ENCODE data around the gene LAMTOR5. TPM values are rescaled to one million over a fixed set of nuclear protein-coding genes. Genes with fewer than 3 reads are reported as not detected.

The LAMTOR5 gene
- total and polyA plus RNA-seq, 2 donors, result 22.1 to 209 TPM

DNA sequence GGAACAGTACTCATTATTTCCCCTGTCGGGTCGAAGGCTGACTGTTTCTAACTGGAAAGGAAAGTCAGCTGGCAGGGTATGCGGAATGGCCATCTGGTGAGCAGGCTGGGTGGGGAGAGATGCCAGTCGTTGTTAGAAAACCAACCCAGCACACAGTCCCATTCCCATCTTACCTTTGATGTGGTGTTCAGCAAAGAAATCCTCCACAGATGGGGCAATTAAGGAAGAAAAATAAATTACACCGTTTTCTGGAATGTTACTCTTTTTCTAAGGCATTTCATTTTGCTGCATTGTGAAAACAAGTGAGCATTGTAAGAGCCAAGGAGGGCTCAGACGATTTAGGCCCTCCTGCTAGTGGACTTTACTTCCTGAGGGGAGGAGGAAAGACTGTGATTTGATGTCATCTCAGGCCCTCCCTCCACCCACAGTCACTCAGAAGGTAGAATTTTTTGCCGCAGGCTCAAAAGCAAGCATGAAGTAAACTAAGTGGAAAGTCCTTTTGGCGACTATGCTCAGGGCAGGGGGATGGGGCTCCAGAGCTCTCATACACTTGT is 16.7 kb downstream of the LAMTOR5 start, which contains the start of gene SLC16A4:
Gene SLC16A4, minus strand, starts transcription at position 335 of the 554 bp plus-strand sequence. CDS start 1,703 bp downstream, outside the sequence.
- DNase-seq (ENCODE audit: extremely low spot score), result no peak
- WGBS, result 24% methylated on average over 8 of the region's 8 CpGs
- Histone ChIP-seq H3K4me3 (ENCODE audit: low read depth, low read length) (peak within 1 kb of the TSS; percentile 2), H3K27ac (ENCODE audit: low read depth) (no peak within 1 kb of the TSS), H3K36me3 (ENCODE audit: insufficient read depth) (no peaks in the 10 kb centered on the region), H3K4me1 (ENCODE audit: insufficient read depth) (no peaks in the 10 kb centered on the region)

DNA sequence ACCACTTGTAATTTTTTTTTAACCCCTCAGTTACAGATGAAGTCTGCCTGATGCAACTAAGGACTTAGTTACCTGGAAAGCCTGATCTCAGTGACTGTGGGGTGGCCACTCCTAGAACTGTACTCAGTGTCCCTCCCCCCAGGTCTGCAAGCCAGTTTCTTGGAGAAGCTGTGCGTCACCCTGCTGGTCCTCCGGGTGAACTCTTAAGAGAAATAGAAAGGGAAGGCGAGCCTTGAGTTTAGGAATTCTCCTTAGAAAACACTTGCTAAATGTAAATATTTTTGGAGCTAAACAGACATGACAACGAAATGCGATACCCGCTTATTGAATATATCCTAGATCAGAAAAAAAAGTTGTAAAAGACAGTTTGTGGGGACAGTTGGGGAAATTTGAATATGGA is 17.4 kb downstream of the LAMTOR5 start:
- Histone ChIP-seq H3K36me3 (ENCODE audit: insufficient read depth) (no peaks in the 10 kb centered on the region), H3K27ac (ENCODE audit: low read depth) (no peak overlapping the region), H3K4me1 (ENCODE audit: insufficient read depth) (no peaks in the 10 kb centered on the region), H3K4me3 (ENCODE audit: low read depth, low read length) (no peak overlapping the region)
- 49% methylated on average over 6 of the region's 6 CpGs for WGBS
- no peak for DNase-seq (ENCODE audit: extremely low spot score)

DNA sequence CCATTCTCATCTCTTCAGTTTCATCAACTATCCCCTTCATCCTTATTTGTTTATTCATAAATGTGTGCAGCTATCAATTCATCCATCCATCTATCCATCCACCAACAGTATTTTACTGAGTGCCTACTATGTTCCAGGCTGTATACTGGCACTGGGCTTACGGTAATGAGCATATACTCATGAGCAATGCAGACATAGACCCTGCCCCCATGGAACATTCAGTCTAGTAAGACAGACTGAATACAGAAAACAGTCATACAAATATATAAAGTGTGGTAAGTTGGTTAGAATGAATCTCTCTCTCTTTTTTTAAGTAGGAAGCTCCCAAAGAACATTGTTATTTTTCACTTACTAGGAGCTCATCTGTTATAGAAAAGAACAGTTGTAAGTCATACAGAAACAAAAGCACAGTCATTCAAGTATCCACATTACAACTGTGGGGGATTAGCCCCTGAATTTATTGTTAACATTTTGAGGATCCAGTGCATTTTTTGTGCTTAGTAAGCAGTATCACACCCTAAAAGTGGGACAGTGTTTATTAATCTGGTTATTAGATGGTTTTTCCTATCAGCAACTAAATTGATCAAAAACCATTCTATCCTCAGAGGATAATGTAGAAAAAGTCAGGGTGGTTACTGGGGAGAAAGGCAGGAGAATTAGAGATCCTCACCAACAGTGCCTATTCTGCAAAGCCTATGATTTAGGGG is 20.3 kb downstream of the LAMTOR5 start:
- Histone ChIP-seq H3K27ac (ENCODE audit: low read depth) (no peak overlapping the region), H3K36me3 (ENCODE audit: insufficient read depth) (no peaks in the 10 kb centered on the region), H3K4me3 (ENCODE audit: low read depth, low read length) (no peak overlapping the region), H3K4me1 (ENCODE audit: insufficient read depth) (no peaks in the 10 kb centered on the region)
- no peak for DNase-seq (ENCODE audit: extremely low spot score)
- whole genome bisulfite sequencing, result 100% methylated on average over 1 of the region's 1 CpG

DNA sequence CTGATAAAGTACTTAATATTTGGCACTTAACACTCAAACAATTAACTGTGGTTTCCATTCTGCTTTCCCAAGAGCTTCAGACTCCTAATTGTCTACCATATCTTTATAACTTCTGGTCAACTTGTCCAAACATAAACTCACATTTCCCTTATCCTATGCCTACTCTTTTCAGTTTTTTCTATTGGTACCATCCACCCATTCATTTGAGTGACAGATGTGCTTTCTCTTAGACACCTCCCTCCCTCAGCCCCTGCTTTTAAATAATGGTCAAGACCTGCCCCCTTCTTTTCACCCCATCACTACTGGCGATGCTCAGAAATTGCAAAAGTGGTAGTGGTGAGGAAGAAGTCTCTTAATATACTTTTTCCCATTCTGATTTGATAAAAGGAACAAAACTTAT is 22.1 kb downstream of the LAMTOR5 start:
- Histone ChIP-seq H3K4me3 (ENCODE audit: low read depth, low read length) (no peak overlapping the region), H3K27ac (ENCODE audit: low read depth) (no peak overlapping the region), H3K36me3 (ENCODE audit: insufficient read depth) (no peaks in the 10 kb centered on the region), H3K4me1 (ENCODE audit: insufficient read depth) (no peaks in the 10 kb centered on the region)
- WGBS, result 98% methylated on average over 1 of the region's 1 CpG
- no peak for DNase-seq (ENCODE audit: extremely low spot score)

DNA sequence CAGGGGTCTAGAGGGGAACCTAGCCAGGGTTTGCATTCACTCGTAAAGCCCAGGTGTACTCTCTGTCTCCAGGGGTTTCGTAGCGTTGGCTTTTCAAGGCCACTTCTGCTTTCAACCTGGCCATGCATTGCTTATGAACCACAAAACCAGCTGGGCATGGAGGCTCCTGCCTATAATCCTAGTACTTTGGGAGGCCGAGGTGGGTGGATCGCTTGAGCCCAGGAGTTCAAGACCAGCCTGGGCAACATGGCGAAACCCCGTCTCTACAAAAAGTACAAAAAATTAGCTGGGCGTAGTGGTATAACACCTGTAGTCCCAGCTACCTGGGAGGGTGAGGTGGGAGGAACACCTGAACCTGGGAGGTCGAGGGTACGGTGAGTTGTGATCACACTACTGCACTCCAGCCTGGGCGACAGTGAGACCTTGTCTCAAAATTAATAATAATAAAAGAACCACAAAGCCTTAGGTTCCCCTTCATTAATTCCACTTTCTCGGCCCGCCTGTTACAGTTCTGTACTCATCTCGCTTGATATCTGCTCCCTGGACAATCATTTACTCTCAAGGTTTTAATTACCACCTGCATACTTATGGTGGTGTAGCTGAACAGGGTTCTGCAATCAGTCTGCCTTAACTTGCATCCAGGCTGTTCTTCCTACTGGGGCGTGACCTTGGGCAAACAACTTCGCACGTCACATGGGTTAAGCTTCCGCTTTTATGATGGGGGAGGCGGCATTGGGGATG is 22.7 kb downstream of the LAMTOR5 start:
- no peak overlapping the region for H3K27ac ChIP-seq (ENCODE audit: low read depth)
- WGBS, result 94% methylated on average over 19 of the region's 19 CpGs
- H3K36me3 ChIP-seq (ENCODE audit: insufficient read depth), result no peaks in the 10 kb centered on the region
- DNase-seq (ENCODE audit: extremely low spot score), result no peak
- H3K4me3 ChIP-seq (ENCODE audit: low read depth, low read length), result no peak overlapping the region
- H3K4me1 ChIP-seq (ENCODE audit: insufficient read depth), result no peaks in the 10 kb centered on the region

DNA sequence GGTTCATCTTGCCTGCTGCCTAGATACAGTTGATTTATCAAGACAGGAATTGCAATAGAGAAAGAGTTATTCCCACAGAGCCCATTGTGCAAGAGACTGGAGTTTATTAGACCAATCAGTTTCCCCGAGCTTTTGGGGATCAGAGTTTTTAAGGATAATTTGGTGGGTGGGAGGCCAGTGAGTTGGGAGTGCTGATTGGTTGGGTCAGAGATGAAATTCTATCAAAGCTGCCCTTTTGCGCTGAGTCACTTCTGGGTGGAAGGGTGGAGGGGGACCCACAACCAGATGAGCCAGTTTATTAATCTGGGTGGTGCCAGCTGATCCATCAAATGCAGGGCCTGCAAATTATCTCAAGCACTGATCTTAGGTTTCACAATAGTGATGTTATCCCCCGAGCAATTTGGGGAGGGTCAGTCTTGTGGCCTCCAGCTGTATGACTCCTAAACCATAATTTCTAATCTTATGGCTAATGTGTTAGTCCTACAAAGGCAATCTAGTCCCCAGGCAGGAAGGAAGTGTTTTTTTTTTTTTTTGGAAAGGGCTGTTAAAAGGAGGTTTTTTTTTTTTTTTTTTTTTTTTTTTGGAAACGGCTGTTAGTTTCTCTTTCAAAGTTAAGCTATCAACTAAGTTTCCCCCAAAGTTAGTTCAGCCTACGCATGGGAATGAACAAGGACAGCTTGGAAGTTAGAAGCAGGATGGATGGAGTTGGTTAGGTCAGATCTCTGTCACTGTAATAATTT is 24.1 kb downstream of the LAMTOR5 start:
- H3K4me3 ChIP-seq (ENCODE audit: low read depth, low read length), result no peak overlapping the region

DNA sequence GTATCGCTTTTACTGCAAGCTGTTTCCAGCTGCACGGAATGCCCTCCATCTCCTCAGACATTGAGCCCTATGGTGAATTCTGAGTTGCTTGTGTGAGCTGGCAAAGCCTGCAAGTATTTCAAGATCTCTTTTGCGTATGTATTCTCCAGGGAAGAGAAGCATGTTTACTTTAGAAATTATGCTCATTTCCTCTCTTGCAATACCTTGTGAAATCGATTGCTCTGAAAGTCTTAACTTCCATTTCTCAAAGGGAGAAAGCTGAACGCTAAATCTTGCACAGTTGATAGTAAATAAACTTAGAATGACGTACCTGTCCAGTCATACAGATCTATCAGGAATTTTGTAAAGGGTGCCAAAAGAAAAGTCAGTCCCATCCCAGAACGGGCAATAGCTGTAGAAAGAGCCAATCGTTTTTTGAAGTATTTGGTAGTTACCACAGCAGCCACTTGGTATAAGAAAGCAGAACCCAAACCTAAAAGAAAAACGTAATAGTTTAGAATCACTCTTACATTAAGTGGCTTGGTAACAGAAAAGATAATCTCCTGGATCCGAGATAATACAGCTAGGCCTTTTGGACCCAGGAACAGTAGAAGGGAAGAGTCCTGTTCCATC is 26.7 kb downstream of the LAMTOR5 start:
- Histone ChIP-seq H3K4me3 (ENCODE audit: low read depth, low read length) (no peak overlapping the region), H3K36me3 (ENCODE audit: insufficient read depth) (no peaks in the 10 kb centered on the region), H3K27ac (ENCODE audit: low read depth) (no peak overlapping the region), H3K4me1 (ENCODE audit: insufficient read depth) (no peaks in the 10 kb centered on the region)
- DNase-seq (ENCODE audit: extremely low spot score), result no peak
- WGBS, result 68% methylated on average over 10 of the region's 10 CpGs

More for the DNA sequence above, 24.1 kb downstream of the LAMTOR5 start:
- DNase-seq (ENCODE audit: extremely low spot score), result no peak
- Histone ChIP-seq H3K4me1 (ENCODE audit: insufficient read depth) (no peaks in the 10 kb centered on the region), H3K36me3 (ENCODE audit: insufficient read depth) (no peaks in the 10 kb centered on the region), H3K27ac (ENCODE audit: low read depth) (no peak overlapping the region)
- 55% methylated on average over 5 of the region's 5 CpGs for WGBS

DNA sequence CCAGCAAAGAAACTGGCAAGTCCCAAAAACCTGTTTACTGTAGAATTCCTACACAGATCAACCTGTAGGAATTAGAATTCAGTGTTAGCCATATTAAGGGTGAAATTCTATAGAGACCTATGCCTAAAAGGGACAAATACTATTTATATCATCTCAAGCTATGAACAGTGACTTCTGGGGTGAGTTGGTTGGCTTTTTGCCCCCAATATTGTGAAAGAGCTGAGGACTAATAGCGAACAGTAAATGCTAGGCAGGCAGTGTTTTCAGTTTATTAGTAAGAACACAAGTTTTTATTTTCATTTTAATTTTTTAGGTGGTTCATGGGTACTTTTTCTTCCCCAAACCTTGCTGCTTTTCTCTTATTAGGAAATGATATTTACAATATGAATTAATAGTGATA is 32.0 kb downstream of the LAMTOR5 start:
- Histone ChIP-seq H3K36me3 (ENCODE audit: insufficient read depth) (no peaks in the 10 kb centered on the region), H3K27ac (ENCODE audit: low read depth) (no peak overlapping the region), H3K4me3 (ENCODE audit: low read depth, low read length) (no peak overlapping the region), H3K4me1 (ENCODE audit: insufficient read depth) (no peaks in the 10 kb centered on the region)
- no peak for DNase-seq (ENCODE audit: extremely low spot score)
- WGBS, result 99% methylated on average over 1 of the region's 1 CpG

DNA sequence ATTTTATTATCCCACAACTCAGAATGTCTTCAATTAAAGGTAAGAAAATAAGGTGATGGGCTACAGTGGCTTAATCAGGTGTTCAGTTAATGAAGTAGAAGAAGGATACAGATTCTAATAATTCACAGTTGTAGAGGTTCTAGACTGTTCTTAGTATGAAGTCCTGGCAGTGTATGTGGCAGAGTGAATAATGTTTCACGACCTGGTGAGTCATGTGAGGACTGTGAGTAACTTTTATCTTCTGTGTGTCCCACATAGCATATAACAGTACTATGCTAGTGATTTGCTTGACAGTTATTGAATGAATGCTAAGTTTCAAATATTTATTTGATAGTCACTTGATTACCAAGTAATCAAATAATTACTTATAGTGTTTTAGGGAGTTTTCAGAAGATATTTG is 36.7 kb downstream of the LAMTOR5 start:
- no peak overlapping the region for H3K27ac ChIP-seq (ENCODE audit: low read depth)
- no peaks in the 10 kb centered on the region for H3K4me1 ChIP-seq (ENCODE audit: insufficient read depth)
- DNase-seq (ENCODE audit: extremely low spot score), result no peak
- H3K36me3 ChIP-seq (ENCODE audit: insufficient read depth), result peaks cover 2% of the 10 kb centered on the region
- WGBS, result 29% methylated on average over 1 of the region's 1 CpG
- H3K4me3 ChIP-seq (ENCODE audit: low read depth, low read length), result no peak overlapping the region

DNA sequence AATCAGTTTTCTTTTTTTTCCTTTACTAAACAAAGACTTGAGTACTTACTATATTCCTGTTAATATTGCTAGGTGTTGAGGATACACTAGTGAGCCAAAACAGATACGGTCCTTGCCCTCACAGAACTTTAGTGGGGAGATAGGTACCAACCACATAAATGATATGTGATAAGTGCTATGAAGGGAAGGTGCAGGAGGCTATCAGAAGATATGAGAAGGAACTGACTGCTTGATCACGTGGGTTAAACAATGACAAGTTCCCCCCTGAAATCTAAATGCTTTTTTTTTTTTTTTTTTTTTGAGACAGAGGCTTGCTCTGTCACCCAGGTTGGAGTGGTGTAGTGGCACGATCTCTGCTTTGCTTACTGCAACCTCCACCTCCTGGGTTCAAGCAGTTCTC is 43.3 kb downstream of the LAMTOR5 start:
- Histone ChIP-seq H3K4me3 (ENCODE audit: low read depth, low read length) (no peak overlapping the region), H3K36me3 (ENCODE audit: insufficient read depth) (peaks cover 6% of the 10 kb centered on the region), H3K4me1 (ENCODE audit: insufficient read depth) (no peaks in the 10 kb centered on the region), H3K27ac (ENCODE audit: low read depth) (no peak overlapping the region)
- no peak for DNase-seq (ENCODE audit: extremely low spot score)
- 96% methylated on average over 3 of the region's 3 CpGs for WGBS

DNA sequence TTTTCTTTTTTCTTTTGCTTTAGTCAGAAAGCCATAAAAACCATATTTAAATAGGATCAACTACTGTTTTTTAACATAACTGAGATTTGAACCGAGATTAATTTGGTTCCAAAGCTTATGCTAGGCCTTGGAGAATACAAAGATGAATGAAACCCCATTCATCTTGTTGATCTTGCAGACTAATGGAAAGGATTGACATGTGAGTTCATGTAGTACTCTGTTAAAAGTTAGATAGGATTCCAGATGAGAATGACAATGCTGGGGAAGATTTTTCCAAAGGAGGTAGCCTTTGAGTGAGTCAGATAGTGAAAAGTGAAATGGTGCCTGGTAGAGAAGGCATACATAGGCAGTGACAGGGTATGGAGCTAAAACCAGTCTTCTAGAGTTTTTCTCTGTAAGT is 45.6 kb downstream of the LAMTOR5 start:
- Histone ChIP-seq H3K4me3 (ENCODE audit: low read depth, low read length) (no peak overlapping the region), H3K36me3 (ENCODE audit: insufficient read depth) (peaks cover 6% of the 10 kb centered on the region), H3K4me1 (ENCODE audit: insufficient read depth) (no peaks in the 10 kb centered on the region), H3K27ac (ENCODE audit: low read depth) (no peak overlapping the region)
- no peak for DNase-seq (ENCODE audit: extremely low spot score)
- WGBS, result 90% methylated on average over 1 of the region's 1 CpG

DNA sequence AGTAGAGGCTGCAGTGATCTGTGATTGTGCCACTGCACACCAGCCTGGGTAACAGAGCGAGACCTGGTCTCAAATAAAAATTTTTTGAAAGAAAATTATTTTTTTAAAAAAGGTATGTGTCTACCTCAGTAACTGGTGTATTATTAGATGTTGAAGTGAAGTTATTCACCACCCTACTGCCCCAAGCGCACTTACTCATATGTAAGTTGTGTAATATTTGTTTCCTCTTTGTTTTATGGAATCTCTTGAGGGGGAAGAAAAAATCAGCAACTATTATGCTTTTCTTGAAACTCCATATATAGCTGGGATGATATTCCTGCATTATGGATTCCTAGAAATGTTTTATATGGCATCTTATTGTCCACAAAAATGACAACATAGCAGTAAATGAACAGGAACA is 47.1 kb downstream of the LAMTOR5 start:
- DNase-seq (ENCODE audit: extremely low spot score), result no peak
- H3K4me1 ChIP-seq (ENCODE audit: insufficient read depth), result no peaks in the 10 kb centered on the region
- peaks cover 6% of the 10 kb centered on the region for H3K36me3 ChIP-seq (ENCODE audit: insufficient read depth)
- 98% methylated on average over 2 of the region's 2 CpGs for WGBS
- no peak overlapping the region for H3K4me3 ChIP-seq (ENCODE audit: low read depth, low read length)
- H3K27ac ChIP-seq (ENCODE audit: low read depth), result no peak overlapping the region

DNA sequence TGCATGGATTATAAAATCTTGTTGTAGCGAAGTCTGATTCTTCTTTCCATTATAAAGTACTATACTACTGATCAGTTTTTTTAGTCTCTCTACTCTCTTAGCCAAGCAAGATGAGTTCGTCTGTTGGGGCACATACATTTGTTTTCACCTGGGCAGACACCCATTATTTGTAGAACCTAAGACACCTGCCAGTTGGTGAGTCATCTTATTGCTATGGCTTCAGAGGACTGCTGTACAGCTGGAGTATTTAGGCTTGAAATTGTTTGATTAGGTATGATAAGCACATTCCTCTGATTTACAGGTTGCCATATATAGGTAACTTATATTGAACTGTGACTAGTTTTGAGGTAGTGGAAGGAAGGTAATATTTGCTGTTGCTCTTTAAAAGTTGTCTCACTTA is 51.1 kb downstream of the LAMTOR5 start:
- no peak for DNase-seq (ENCODE audit: extremely low spot score)
- Histone ChIP-seq H3K4me3 (ENCODE audit: low read depth, low read length) (no peak overlapping the region), H3K27ac (ENCODE audit: low read depth) (no peak overlapping the region), H3K4me1 (ENCODE audit: insufficient read depth) (no peaks in the 10 kb centered on the region), H3K36me3 (ENCODE audit: insufficient read depth) (peaks cover 1% of the 10 kb centered on the region)
- 86% methylated on average over 2 of the region's 2 CpGs for WGBS

Data from urinary bladder (tissue), 4 donors.